ENCODE measurements around the gene FSIP1. TPM values are rescaled to one million over a fixed set of nuclear protein-coding genes. Genes with fewer than 3 reads are reported as not detected.
A peak's percentile ranks its signal among the peaks of the same experiment; 100 is the strongest.

The FSIP1 gene
- total RNA-seq, 6 donors from 2014 or later: 0.26 to 3.2 (median 0.79) TPM; not detected in 2

GRCh38 chr15:39602143-39602542 lies 180.5 kb downstream of the FSIP1 start:
- ATAC-seq (ENCODE audit: low FRiP score in 2 of 2) (no peak), DNase-seq (no peak)
- no peaks in the 10 kb centered on the region for H3K4me1 ChIP-seq
- TF ChIP-seq POLR2A (IDR thresholded peaks at IDR 0.05) (no peak), POLR2AphosphoS5 (IDR thresholded peaks at IDR 0.05) (no peak), EP300 (IDR thresholded peaks at IDR 0.05) (no peak), CTCF (IDR thresholded peaks at IDR 0.05) (no peak)
- H3K27ac ChIP-seq: no peak overlapping the region
- H3K27me3 ChIP-seq: no peaks in the 10 kb centered on the region
- H3K9me3 ChIP-seq: no peaks in the 10 kb centered on the region
- 93 to 96% methylated on average over 5 of the region's 5 CpGs for WGBS, 2 donors
- no peak overlapping the region for H3K4me3 ChIP-seq
- no peaks in the 10 kb centered on the region for H3K36me3 ChIP-seq

GRCh38 chr15:39599871-39600270 lies 182.8 kb downstream of the FSIP1 start:
- H3K9me3 ChIP-seq: no peaks in the 10 kb centered on the region
- H3K27ac ChIP-seq: no peak overlapping the region
- WGBS, 2 donors: 70 to 82% methylated on average over 2 of the region's 2 CpGs
- peaks cover 0 to 22% (median 6%) of the 10 kb centered on the region in 4 donors for H3K36me3 ChIP-seq
- H3K4me3 ChIP-seq: no peak overlapping the region
- TF ChIP-seq POLR2A (IDR thresholded peaks at IDR 0.05): no peak
- TF ChIP-seq EP300 (IDR thresholded peaks at IDR 0.05): no peak
- no peak for TF ChIP-seq CTCF (IDR thresholded peaks at IDR 0.05)
- TF ChIP-seq POLR2AphosphoS5 (IDR thresholded peaks at IDR 0.05): no peak
- ATAC-seq (ENCODE audit: low FRiP score in 2 of 2) (no peak), DNase-seq (no peak)
- H3K4me1 ChIP-seq: no peaks in the 10 kb centered on the region
- no peaks in the 10 kb centered on the region for H3K27me3 ChIP-seq

- DNase-seq (no peak), ATAC-seq (ENCODE audit: low FRiP score in 2 of 2) (peak in 1 of 2 donors; percentile 1)
- H3K4me1 ChIP-seq: no peaks in the 10 kb centered on the region
- no peak overlapping the region for H3K4me3 ChIP-seq
- no peaks in the 10 kb centered on the region for H3K27me3 ChIP-seq
- TF ChIP-seq POLR2AphosphoS5 (IDR thresholded peaks at IDR 0.05): no peak
- TF ChIP-seq POLR2A (IDR thresholded peaks at IDR 0.05): no peak
- TF ChIP-seq CTCF (IDR thresholded peaks at IDR 0.05): no peak
- no peak for TF ChIP-seq EP300 (IDR thresholded peaks at IDR 0.05)
- no peaks in the 10 kb centered on the region for H3K9me3 ChIP-seq
- WGBS, 2 donors: 84 to 88% methylated on average over 12 of the region's 12 CpGs
- no peak overlapping the region for H3K27ac ChIP-seq
- H3K36me3 ChIP-seq: peaks cover 0 to 28% (median 7%) of the 10 kb centered on the region in 4 donors
Measured at GRCh38 chr15:39598958-39599845, 183.4 kb downstream of the FSIP1 start.

- H3K27me3 ChIP-seq: no peaks in the 10 kb centered on the region
- no peaks in the 10 kb centered on the region for H3K9me3 ChIP-seq
- 54 to 72% methylated on average over 3 of the region's 3 CpGs for WGBS, 2 donors
- H3K4me3 ChIP-seq: no peak overlapping the region
- H3K36me3 ChIP-seq: peaks cover 0 to 37% (median 15%) of the 10 kb centered on the region in 4 donors
- ATAC-seq (ENCODE audit: low FRiP score in 2 of 2) (peak in 1 of 2 donors; percentile 20), DNase-seq (no peak)
- H3K27ac ChIP-seq: no peak overlapping the region
- no peaks in the 10 kb centered on the region for H3K4me1 ChIP-seq
- no peak for TF ChIP-seq EP300 (IDR thresholded peaks at IDR 0.05)
- no peak for TF ChIP-seq POLR2A (IDR thresholded peaks at IDR 0.05)
- no peak for TF ChIP-seq POLR2AphosphoS5 (IDR thresholded peaks at IDR 0.05)
- TF ChIP-seq CTCF (IDR thresholded peaks at IDR 0.05): no peak
Measured at GRCh38 chr15:39598186-39598850, 184.3 kb downstream of the FSIP1 start.

Measured in upper lobe of left lung (tissue), 6 donors.